HL-60 (cell line): ENCODE measurements around the gene PTBP3.

Experiments
- DNase-seq, 2 experiments: peaks; one replicate each; pipeline ENCODE4 v3.0.0-alpha.2; 2010 to 2020; ENCODE audit warnings: low read depth in 1 of 2, low spot score in 1 of 2
- H3K27ac ChIP-seq: fragments of 250-450 bp; sonication (Bioruptor Pico); replicated peaks from 2 replicates; pipeline ENCODE4 v1.5.1; 2020; ENCODE audit warnings: mild to moderate bottlenecking, moderate library complexity
- H3K27me3 ChIP-seq: fragments of 250-450 bp; sonication (Bioruptor Pico); 2 replicates; pipeline ENCODE4 v1.5.1; 2021; ENCODE audit warnings: mild to moderate bottlenecking, moderate library complexity; ENCODE audit not compliant: insufficient read depth, poor library complexity, severe bottlenecking
- H3K4me3 ChIP-seq: replicated peaks from 2 replicates; pipeline ENCODE4 v1.5.1; 2011; ENCODE audit warnings: mild to moderate bottlenecking, control low read depth, low read length; ENCODE audit not compliant: insufficient read depth
- GABPA ChIP-seq: IDR thresholded peaks from 2 replicates; pipeline ENCODE4 v1.6.1; 2012; ENCODE audit warnings: low read depth
- POLR2AphosphoS5 ChIP-seq: IDR thresholded peaks from 2 replicates; pipeline ENCODE4 v1.6.1; 2012; ENCODE audit warnings: low read depth
- SPI1 ChIP-seq: IDR thresholded peaks from 2 replicates; pipeline ENCODE4 v1.6.1; 2012; ENCODE audit warnings: low read depth, mild to moderate bottlenecking, borderline replicate concordance
- TF ChIP-seq, protein P1 (sequence below): IDR thresholded peaks from one replicate; pipeline ENCODE4 v1.5.1; 2011; ENCODE audit warnings: low read length, control low read depth, inconsistent platforms; ENCODE audit not compliant: insufficient read depth
- TF ChIP-seq, protein P2 (sequence below): IDR thresholded peaks from 2 replicates; pipeline ENCODE4 v1.6.1; 2012; ENCODE audit warnings: low read depth; ENCODE audit not compliant: insufficient replicate concordance

PTBP3 gene

GRCh38 chr9:112327718-112328450, 5.5 kb downstream of the PTBP3 start:
- Histone ChIP-seq H3K27ac (0 out of 2 replicates have a peak overlapping the region, but pooled peaks have one; percentile 11), H3K27me3 (no peaks in the 10 kb centered on the region), H3K4me3 (no peak overlapping the region)
- TF ChIP-seq, protein P1, sequence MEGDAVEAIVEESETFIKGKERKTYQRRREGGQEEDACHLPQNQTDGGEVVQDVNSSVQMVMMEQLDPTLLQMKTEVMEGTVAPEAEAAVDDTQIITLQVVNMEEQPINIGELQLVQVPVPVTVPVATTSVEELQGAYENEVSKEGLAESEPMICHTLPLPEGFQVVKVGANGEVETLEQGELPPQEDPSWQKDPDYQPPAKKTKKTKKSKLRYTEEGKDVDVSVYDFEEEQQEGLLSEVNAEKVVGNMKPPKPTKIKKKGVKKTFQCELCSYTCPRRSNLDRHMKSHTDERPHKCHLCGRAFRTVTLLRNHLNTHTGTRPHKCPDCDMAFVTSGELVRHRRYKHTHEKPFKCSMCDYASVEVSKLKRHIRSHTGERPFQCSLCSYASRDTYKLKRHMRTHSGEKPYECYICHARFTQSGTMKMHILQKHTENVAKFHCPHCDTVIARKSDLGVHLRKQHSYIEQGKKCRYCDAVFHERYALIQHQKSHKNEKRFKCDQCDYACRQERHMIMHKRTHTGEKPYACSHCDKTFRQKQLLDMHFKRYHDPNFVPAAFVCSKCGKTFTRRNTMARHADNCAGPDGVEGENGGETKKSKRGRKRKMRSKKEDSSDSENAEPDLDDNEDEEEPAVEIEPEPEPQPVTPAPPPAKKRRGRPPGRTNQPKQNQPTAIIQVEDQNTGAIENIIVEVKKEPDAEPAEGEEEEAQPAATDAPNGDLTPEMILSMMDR = no peak
- TF ChIP-seq SPI1 (no peak), GABPA (no peak), POLR2AphosphoS5 (no peak)
- TF ChIP-seq, protein P2, sequence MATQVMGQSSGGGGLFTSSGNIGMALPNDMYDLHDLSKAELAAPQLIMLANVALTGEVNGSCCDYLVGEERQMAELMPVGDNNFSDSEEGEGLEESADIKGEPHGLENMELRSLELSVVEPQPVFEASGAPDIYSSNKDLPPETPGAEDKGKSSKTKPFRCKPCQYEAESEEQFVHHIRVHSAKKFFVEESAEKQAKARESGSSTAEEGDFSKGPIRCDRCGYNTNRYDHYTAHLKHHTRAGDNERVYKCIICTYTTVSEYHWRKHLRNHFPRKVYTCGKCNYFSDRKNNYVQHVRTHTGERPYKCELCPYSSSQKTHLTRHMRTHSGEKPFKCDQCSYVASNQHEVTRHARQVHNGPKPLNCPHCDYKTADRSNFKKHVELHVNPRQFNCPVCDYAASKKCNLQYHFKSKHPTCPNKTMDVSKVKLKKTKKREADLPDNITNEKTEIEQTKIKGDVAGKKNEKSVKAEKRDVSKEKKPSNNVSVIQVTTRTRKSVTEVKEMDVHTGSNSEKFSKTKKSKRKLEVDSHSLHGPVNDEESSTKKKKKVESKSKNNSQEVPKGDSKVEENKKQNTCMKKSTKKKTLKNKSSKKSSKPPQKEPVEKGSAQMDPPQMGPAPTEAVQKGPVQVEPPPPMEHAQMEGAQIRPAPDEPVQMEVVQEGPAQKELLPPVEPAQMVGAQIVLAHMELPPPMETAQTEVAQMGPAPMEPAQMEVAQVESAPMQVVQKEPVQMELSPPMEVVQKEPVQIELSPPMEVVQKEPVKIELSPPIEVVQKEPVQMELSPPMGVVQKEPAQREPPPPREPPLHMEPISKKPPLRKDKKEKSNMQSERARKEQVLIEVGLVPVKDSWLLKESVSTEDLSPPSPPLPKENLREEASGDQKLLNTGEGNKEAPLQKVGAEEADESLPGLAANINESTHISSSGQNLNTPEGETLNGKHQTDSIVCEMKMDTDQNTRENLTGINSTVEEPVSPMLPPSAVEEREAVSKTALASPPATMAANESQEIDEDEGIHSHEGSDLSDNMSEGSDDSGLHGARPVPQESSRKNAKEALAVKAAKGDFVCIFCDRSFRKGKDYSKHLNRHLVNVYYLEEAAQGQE = no peak
- DNase-seq = no peak

DNA sequence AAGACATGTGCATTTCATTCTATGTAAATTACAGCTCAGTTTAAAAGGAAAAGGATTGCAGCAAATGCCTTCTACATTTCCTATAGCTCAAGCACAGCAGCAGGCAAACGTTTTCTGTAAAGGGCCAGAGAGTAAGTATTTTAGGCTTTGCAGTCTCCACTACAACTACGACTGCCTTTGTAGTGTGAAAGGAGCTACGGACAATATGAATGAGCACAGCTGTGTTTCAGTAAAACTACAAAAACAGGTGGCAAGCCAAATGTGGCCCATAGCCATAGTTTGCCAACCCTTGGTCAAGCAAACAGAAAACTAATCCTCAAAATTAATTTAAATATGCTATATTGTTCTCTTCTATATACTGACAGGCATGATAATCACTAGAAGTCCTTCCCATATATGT, 7.2 kb downstream of the PTBP3 start:
- Histone ChIP-seq H3K27ac (no peak overlapping the region), H3K27me3 (no peaks in the 10 kb centered on the region), H3K4me3 (no peak overlapping the region)
- TF ChIP-seq, protein P2 = no peak
- TF ChIP-seq, protein P1 = no peak
- TF ChIP-seq SPI1 (no peak), GABPA (no peak), POLR2AphosphoS5 (no peak)
- DNase-seq = no peak

GRCh38 chr9:112325600-112325999, 7.8 kb downstream of the PTBP3 start:
- no peaks in the 10 kb centered on the region for H3K27me3 ChIP-seq
- no peak for TF ChIP-seq SPI1
- no peak for TF ChIP-seq POLR2AphosphoS5
- TF ChIP-seq GABPA = no peak
- TF ChIP-seq, protein P2 = no peak
- TF ChIP-seq, protein P1 = no peak
- H3K27ac ChIP-seq = no peak overlapping the region
- no peak overlapping the region for H3K4me3 ChIP-seq
- no peak for DNase-seq
